K562 (cell line): ENCODE results near the gene HIF1A.

Source experiments
- BRF2 ChIP-seq: IDR thresholded peaks from 3 replicates; pipeline ENCODE4 v1.6.1; 2011; ENCODE audit warnings: borderline replicate concordance, mild to moderate bottlenecking; ENCODE audit not compliant: insufficient read length, insufficient read depth
- C11orf30 ChIP-seq: fragments of 450-650 bp; IDR thresholded peaks from 2 replicates; pipeline ENCODE4 v1.6.1; 2016; ENCODE audit warnings: low read depth, mild to moderate bottlenecking
- CBFA2T2 ChIP-seq: fragments of 450-650 bp; conservative IDR thresholded peaks from 2 replicates; pipeline ENCODE4 v1.6.1; 2017; ENCODE audit warnings: mild to moderate bottlenecking
- E2F1 ChIP-seq: sonication (generic); formaldehyde crosslinking; IDR thresholded peaks from 2 replicates; pipeline ENCODE4 v1.8.1; 2023; ENCODE audit warnings: mild to moderate bottlenecking, missing genetic modification reagents, moderate library complexity
- EZH2 ChIP-seq: IDR thresholded peaks from 2 replicates; pipeline ENCODE4 v1.6.1; 2012; ENCODE audit warnings: low read depth, mild to moderate bottlenecking, inconsistent platforms, low read length, borderline replicate concordance
- ID3 ChIP-seq, 2 experiments: fragments of 250-450 bp in 1 of 2; fragments of 450-650 bp in 1 of 2; sonication (Bioruptor Pico) in 1 of 2; IDR thresholded peaks; 2 replicates each; pipeline versions ENCODE4 v1.6.1 to v1.8.0; 2016 to 2021; ENCODE audit warnings: mild to moderate bottlenecking in 2 of 2, moderate library complexity in 2 of 2, missing compliant biosample characterization in 1 of 2, missing genetic modification characterization in 1 of 2
- NCOA4 ChIP-seq: fragments of 450-650 bp; IDR thresholded peaks from 2 replicates; pipeline ENCODE4 v1.6.1; 2018; ENCODE audit warnings: mild to moderate bottlenecking; ENCODE audit not compliant: partially characterized antibody
- RFX5 ChIP-seq: IDR thresholded peaks from 2 replicates; pipeline ENCODE4 v1.6.1; 2011; ENCODE audit warnings: low read depth, mild to moderate bottlenecking, improper control_type of control experiment, low read length
- TEAD4 ChIP-seq, 2 experiments: sonication (generic) in 1 of 2; formaldehyde crosslinking in 1 of 2; IDR thresholded peaks; 2 replicates each; pipeline versions ENCODE4 v1.6.1 to v1.8.0; 2012 to 2022; ENCODE audit warnings: borderline replicate concordance in 1 of 2, inconsistent platforms in 1 of 2, low read length in 1 of 2, mild to moderate bottlenecking in 1 of 2, missing genetic modification reagents in 1 of 2
- THRA ChIP-seq: fragments of 450-650 bp; IDR thresholded peaks from 2 replicates; pipeline ENCODE4 v1.6.1; 2017; ENCODE audit warnings: mild to moderate bottlenecking, moderate library complexity
- ZBTB49 ChIP-seq: sonication (generic); formaldehyde crosslinking; IDR thresholded peaks from 2 replicates; pipeline ENCODE4 v1.8.0; 2022; ENCODE audit warnings: missing genetic modification reagents, mild to moderate bottlenecking, borderline replicate concordance
- ZBTB8A ChIP-seq: fragments of 450-650 bp; IDR thresholded peaks from 2 replicates; pipeline ENCODE4 v1.6.1; 2018; ENCODE audit warnings: mild to moderate bottlenecking, moderate library complexity; ENCODE audit not compliant: partially characterized antibody

- TF ChIP-seq NCOA4 (no peak), E2F1 (no peak), CBFA2T2 (no peak), ID3 (CRISPR knock-in tag; IDR thresholded peaks at IDR 0.05) (no peak), ID3 (tag; IDR thresholded peaks at IDR 0.05) (no peak), EZH2 (no peak), TEAD4 (IDR thresholded peaks at IDR 0.05; ENCODE audit: low read length) (no peak), TEAD4 (CRISPR knock-in tag; IDR thresholded peaks at IDR 0.05; ENCODE audit: borderline replicate concordance) (no peak), C11orf30 (no peak), RFX5 (no peak), ZBTB8A (no peak), THRA (no peak), BRF2 (no peak), ZBTB49 (CRISPR knock-in tag) (no peak)
Observed at GRCh38 chr14:61765225-61765943, 70.1 kb downstream of the HIF1A start.
